IMR-90 (cell line): ENCODE results near the gene RRP15. TPM values are rescaled to one million over a fixed set of nuclear protein-coding genes. Genes with fewer than 3 reads are reported as not detected.

Source experiments
- ATAC-seq: fragments of 200-7000 bp; cut with Tn5 transposase; 2 replicates; pipeline ENCODE4 v1.9.1; 2020; ENCODE audit warnings: low read depth, mild to moderate bottlenecking, moderate library complexity
- BruUV-seq: library from RNA; stranded (reverse); fragments of 400-500 nt; replicated peaks from 2 replicates; lab custom pipeline; 2021; lab: Mats Ljungman, UMichigan
- CTCF ChIA-PET: fragments of 300-600 bp; formaldehyde crosslinking; extraction: SDS; loops from one replicate; lab custom pipeline; 2021; ENCODE audit warnings: antibody characterized with exemption; lab: Yijun Ruan, JAX
- POLR2A ChIA-PET: fragments of 300-600 bp; sonication (Branson Sonifier 250); formaldehyde crosslinking; loops from one replicate; lab custom pipeline; 2022; ENCODE audit warnings: antibody characterized with exemption; ENCODE audit not compliant: unreplicated experiment; lab: Charles Lee
- DNase-seq: peaks from one replicate; pipeline ENCODE4 v3.0.0; 2013
- H2AFZ ChIP-seq: replicated peaks from 2 replicates; pipeline ENCODE3; 2013; ENCODE audit warnings: low read length, mild to moderate bottlenecking; ENCODE audit not compliant: poor library complexity
- H2AK5ac ChIP-seq: 2 replicates; pipeline ENCODE4 v1.6.1; 2013; ENCODE audit warnings: low read depth, low read length, inconsistent platforms
- H2AK9ac ChIP-seq: replicated peaks from 2 replicates; pipeline ENCODE3; 2013; ENCODE audit warnings: mild to moderate bottlenecking, low read depth, low read length, moderate library complexity; ENCODE audit not compliant: poor library complexity
- H2BK120ac ChIP-seq: 2 replicates; pipeline ENCODE4 v1.6.1; 2013; ENCODE audit warnings: low read depth, low read length, inconsistent platforms
- H2BK15ac ChIP-seq: 3 replicates; pipeline ENCODE4 v1.6.1; 2013; ENCODE audit warnings: low read depth, low read length, inconsistent platforms
- H2BK20ac ChIP-seq: 2 replicates; pipeline ENCODE4 v1.6.1; 2013; ENCODE audit warnings: low read depth, mild to moderate bottlenecking, inconsistent platforms, low read length, moderate library complexity
- H2BK5ac ChIP-seq: 2 replicates; pipeline ENCODE4 v1.6.1; 2013; ENCODE audit warnings: mild to moderate bottlenecking, low read depth, low read length, inconsistent platforms; ENCODE audit not compliant: poor library complexity, severe bottlenecking
- H3K14ac ChIP-seq: replicated peaks from 2 replicates; pipeline ENCODE4 v1.6.1; 2013; ENCODE audit warnings: low read depth, low read length, inconsistent platforms
- H3K18ac ChIP-seq: 2 replicates; pipeline ENCODE4 v1.6.1; 2013; ENCODE audit warnings: low read depth, low read length, control low read depth
- H3K23ac ChIP-seq: 2 replicates; pipeline ENCODE4 v1.6.1; 2013; ENCODE audit warnings: low read depth, low read length, inconsistent platforms
- H3K27ac ChIP-seq: 2 replicates; pipeline ENCODE4 v1.5.1; 2013; ENCODE audit warnings: mild to moderate bottlenecking, control low read depth, low read length; ENCODE audit not compliant: insufficient read depth
- H3K27me3 ChIP-seq: 2 replicates; pipeline ENCODE4 v1.6.1; 2013; ENCODE audit warnings: low read length; ENCODE audit not compliant: control insufficient read depth, insufficient read depth
- H3K36me3 ChIP-seq: 2 replicates; pipeline ENCODE4 v1.6.1; 2013; ENCODE audit warnings: low read length, mixed read lengths; ENCODE audit not compliant: control insufficient read depth, insufficient read depth
- H3K4ac ChIP-seq: 2 replicates; pipeline ENCODE4 v1.6.1; 2013; ENCODE audit warnings: low read depth, low read length, inconsistent platforms
- H3K4me1 ChIP-seq: 2 replicates; pipeline ENCODE4 v1.6.1; 2013; ENCODE audit warnings: low read length, mixed read lengths; ENCODE audit not compliant: control insufficient read depth, insufficient read depth
- H3K4me2 ChIP-seq: 2 replicates; pipeline ENCODE4 v1.6.1; 2013; ENCODE audit warnings: low read depth, mild to moderate bottlenecking, control low read depth, low read length, moderate library complexity
- H3K4me3 ChIP-seq: 2 replicates; pipeline ENCODE4 v1.5.1; 2013; ENCODE audit warnings: low read depth, mild to moderate bottlenecking, control low read depth, low read length, moderate library complexity; ENCODE audit not compliant: insufficient read depth
- H3K56ac ChIP-seq: 2 replicates; pipeline ENCODE4 v1.6.1; 2013; ENCODE audit warnings: low read length, inconsistent platforms; ENCODE audit not compliant: insufficient read depth; ENCODE audit errors: extremely low read depth
- H3K79me1 ChIP-seq, 2 experiments: 2 replicates each; pipeline ENCODE4 v1.6.1; 2013; ENCODE audit warnings: low read length in 2 of 2, inconsistent platforms in 1 of 2, low read depth in 1 of 2
- H3K9ac ChIP-seq: 2 replicates; pipeline ENCODE4 v1.6.1; 2013; ENCODE audit warnings: low read depth, low read length, control low read depth
- H3K9me1 ChIP-seq: 2 replicates; pipeline ENCODE4 v1.6.1; 2013; ENCODE audit warnings: low read length, inconsistent platforms; ENCODE audit not compliant: insufficient read depth
- H3K9me3 ChIP-seq: 2 replicates; pipeline ENCODE4 v1.6.1; 2013; ENCODE audit warnings: low read length; ENCODE audit not compliant: control insufficient read depth, insufficient read depth
- H4K20me1 ChIP-seq: 2 replicates; pipeline ENCODE4 v1.6.1; 2013; ENCODE audit warnings: low read length, inconsistent platforms; ENCODE audit not compliant: insufficient read depth
- H4K5ac ChIP-seq: 2 replicates; pipeline ENCODE4 v1.6.1; 2013; ENCODE audit warnings: mild to moderate bottlenecking, low read depth, low read length, control low read depth
- H4K8ac ChIP-seq, 2 experiments: 2 replicates each; pipeline ENCODE4 v1.6.1; 2013; ENCODE audit warnings: low read depth in 2 of 2, low read length in 2 of 2, control low read depth in 1 of 2, inconsistent platforms in 1 of 2
- H4K91ac ChIP-seq: 2 replicates; pipeline ENCODE4 v1.6.1; 2013; ENCODE audit warnings: low read depth, low read length, inconsistent platforms; ENCODE audit not compliant: insufficient read depth
- BHLHE40 ChIP-seq: fragments of 150-350 bp; IDR thresholded peaks from 2 replicates; pipeline ENCODE4 v1.6.1; 2016; ENCODE audit warnings: mild to moderate bottlenecking, low read depth, low read length
- CEBPB ChIP-seq: IDR thresholded peaks from 2 replicates; pipeline ENCODE4 v1.6.1; 2012; ENCODE audit warnings: low read depth, low read length, improper control_type of control experiment
- CHD1 ChIP-seq: IDR thresholded peaks from 2 replicates; pipeline ENCODE4 v1.6.1; 2012; ENCODE audit warnings: low read depth, low read length, improper control_type of control experiment
- CTCF ChIP-seq: conservative IDR thresholded peaks from 2 replicates; pipeline ENCODE4 v1.5.1; 2012; ENCODE audit warnings: mild to moderate bottlenecking, low read depth, low read length, improper control_type of control experiment
- ELK1 ChIP-seq: fragments of 150-350 bp; IDR thresholded peaks from 2 replicates; pipeline ENCODE4 v1.6.1; 2016; ENCODE audit warnings: low read depth, mild to moderate bottlenecking, low read length, moderate library complexity, borderline replicate concordance
- FOS ChIP-seq: fragments of 150-350 bp; IDR thresholded peaks from 2 replicates; pipeline ENCODE4 v1.6.1; 2016; ENCODE audit warnings: low read depth, low read length
- MAFK ChIP-seq: IDR thresholded peaks from 2 replicates; pipeline ENCODE4 v1.6.1; 2012; ENCODE audit warnings: low read depth, low read length, improper control_type of control experiment
- MAZ ChIP-seq: IDR thresholded peaks from 2 replicates; pipeline ENCODE4 v1.6.1; 2012; ENCODE audit warnings: low read depth, mild to moderate bottlenecking, low read length, improper control_type of control experiment, moderate library complexity, borderline replicate concordance
- MXI1 ChIP-seq: IDR thresholded peaks from 2 replicates; pipeline ENCODE4 v1.6.1; 2012; ENCODE audit warnings: low read depth, mild to moderate bottlenecking, low read length, moderate library complexity, borderline replicate concordance
- NFE2L2 ChIP-seq: fragments of 150-350 bp; IDR thresholded peaks from 2 replicates; pipeline ENCODE4 v1.6.1; 2016; ENCODE audit warnings: low read depth, mild to moderate bottlenecking, low read length
- POLR2A ChIP-seq: IDR thresholded peaks from 2 replicates; pipeline ENCODE4 v1.6.1; 2012; ENCODE audit warnings: mild to moderate bottlenecking, low read depth, low read length
- RAD21 ChIP-seq: IDR thresholded peaks from 2 replicates; pipeline ENCODE4 v1.6.1; 2012; ENCODE audit warnings: low read length, improper control_type of control experiment
- RCOR1 ChIP-seq: IDR thresholded peaks from 2 replicates; pipeline ENCODE4 v1.6.1; 2012; ENCODE audit warnings: mild to moderate bottlenecking, low read length, improper control_type of control experiment; ENCODE audit not compliant: insufficient replicate concordance
- RFX5 ChIP-seq: IDR thresholded peaks from 2 replicates; pipeline ENCODE4 v1.8.0; 2012; ENCODE audit warnings: low read depth, mild to moderate bottlenecking, low read length, moderate library complexity
- SMC3 ChIP-seq: fragments of 150-350 bp; IDR thresholded peaks from 2 replicates; pipeline ENCODE4 v1.6.1; 2016; ENCODE audit warnings: low read depth, mild to moderate bottlenecking, antibody characterized with exemption, low read length, moderate library complexity
- USF2 ChIP-seq: fragments of 150-350 bp; IDR thresholded peaks from 2 replicates; pipeline ENCODE4 v1.6.1; 2017; ENCODE audit warnings: mild to moderate bottlenecking, antibody characterized with exemption, low read length, low read depth
- WGBS, 2 experiments: methylation state at CpG; one replicate each; pipeline versions ENCODE4 v1.1.5 to v1.1.7; 2013; ENCODE audit warnings: missing lambda C conversion rate in 2 of 2; ENCODE audit not compliant: insufficient read length in 1 of 2; ENCODE audit errors: extremely low coverage in 2 of 2; 5-methylcytosine and 5-hydroxymethylcytosine counted together
- dilution Hi-C: fragments of 300-500 bp; cut with HindIII; formaldehyde crosslinking; loops from one replicate; pipeline ENCODE4 v1.14.3; 2018; ENCODE audit warnings: low sequenced_read_pairs; ENCODE audit not compliant: unreplicated experiment
- in situ Hi-C: fragments of 300-500 bp; cut with MboI; formaldehyde crosslinking; loops from 3 replicates; pipeline ENCODE4 v1.14.3; 2019; ENCODE audit warnings: low sequenced_read_pairs, inconsistent platforms, mixed read lengths
- intact Hi-C: fragments of 100-400 bp; cut with micrococcal nuclease; formaldehyde crosslinking; loops from 2 replicates; pipeline ENCODE4 v1.10.0; 2022
- polyA plus RNA-seq, 3 experiments: library from polyadenylated mRNA; depleted of rRNA; stranded (reverse); fragments of >200 nt; gene quantifications; 2 replicates each; pipeline ENCODE4 v1.2.3, GENCODE V29; 2012; ENCODE audit warnings: low replicate concordance in 1 of 3
- total RNA-seq: library from RNA; depleted of rRNA; stranded (reverse); fragments of >200 nt; gene quantifications from 2 replicates; pipeline ENCODE4 v1.2.3, GENCODE V29; 2012

RRP15 gene
- total and polyA plus RNA-seq, 2 of the 4 experiments (the other 2 are of a cell fraction), result 3.1 to 4.1 TPM

- no TSS peak for BruUV-seq
- POLR2A ChIA-PET, result no interaction called here
Observed at GRCh38 chr1:218383051-218383450, 98.0 kb downstream of the RRP15 start.

More at GRCh38 chr1:218383051-218383450, 98.0 kb downstream of the RRP15 start:
- Histone ChIP-seq H3K23ac (no peak overlapping the region), H2AK9ac (no peak overlapping the region), H2AK5ac (no peak overlapping the region), H3K9me1 (peaks cover 3% of the 10 kb centered on the region; the same call in 1 of the 2 replicates), H3K27ac (no peak overlapping the region), H2BK5ac (no peak overlapping the region), H3K56ac (no peak overlapping the region), H3K79me1 (peaks cover 3 to 5% of the 10 kb centered on the region in 2 experiments; a peak in 3 of 4 replicates), H3K4me3 (no peak overlapping the region), H4K8ac (no peak overlapping the region), H3K4me2 (no peak overlapping the region), H2BK15ac (no peak overlapping the region), H2BK20ac (no peak overlapping the region), H4K5ac (no peak overlapping the region), H4K20me1 (no peaks in the 10 kb centered on the region), H3K36me3 (no peaks in the 10 kb centered on the region; the same call in 1 of the 2 replicates), H3K18ac (no peak overlapping the region), H3K9ac (no peak overlapping the region), H2BK120ac (no peak overlapping the region), H3K14ac (no peak overlapping the region), H2AFZ (no peak overlapping the region), H4K91ac (no peak overlapping the region), H3K4ac (no peak overlapping the region), H3K27me3 (no peaks in the 10 kb centered on the region), H3K9me3 (no peaks in the 10 kb centered on the region), H3K4me1 (peaks cover 5% of the 10 kb centered on the region)
- in situ Hi-C loops (no loop called here), dilution Hi-C loops (no loop called here), intact Hi-C loops (no loop called here)
- DNase-seq (no peak), ATAC-seq (no peak)
- no CpG with 5 or more reads among the region's 2 CpGs for WGBS, 2 experiments
- TF ChIP-seq RAD21 (no peak), RCOR1 (no peak), MAZ (no peak), BHLHE40 (no peak), ELK1 (no peak), CTCF (no peak), CEBPB (no peak), MXI1 (no peak), SMC3 (no peak), CHD1 (no peak), FOS (no peak), RFX5 (no peak), MAFK (no peak), USF2 (no peak), NFE2L2 (no peak), POLR2A (no peak)
- CTCF ChIA-PET, result interaction anchor here (0.5 kb wide), 1 partner anchor 54 kb away, joined by 3 read pairs; no protein-coding TSS in a partner anchor
